ENCODE results near the gene LARP1.

DNA sequence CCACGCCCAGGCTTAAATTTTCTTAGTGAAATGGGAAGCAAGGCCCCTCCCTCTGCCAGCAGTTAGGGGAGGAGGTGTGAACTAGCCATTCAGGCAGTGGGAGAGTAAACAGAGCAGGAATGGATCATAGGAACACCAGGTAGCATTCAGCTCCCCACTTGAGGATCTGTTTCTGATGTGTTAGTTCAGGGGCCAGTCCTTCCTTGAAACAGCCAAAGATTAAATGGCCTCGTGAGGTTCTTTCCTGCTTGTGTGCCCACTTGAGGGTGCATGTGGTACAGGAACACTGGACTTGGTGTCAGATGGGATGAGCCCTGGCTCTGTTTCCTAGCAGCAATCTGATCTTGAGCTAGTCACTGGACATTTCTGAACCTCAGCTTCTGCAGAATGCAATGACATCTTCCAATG lies 74.0 kb downstream of the LARP1 start:
- TF ChIP-seq HNF4A (conservative IDR thresholded peaks at IDR 0.05) (no peak), GABPA (IDR thresholded peaks at IDR 0.05 in 1 of 2, conservative IDR thresholded peaks at IDR 0.05 in 1 of 2) (no peak), MAX (IDR thresholded peaks at IDR 0.05) (no peak)

Data from liver (tissue), 2 donors.